Neural cell (in vitro differentiated cells): ENCODE data around the gene POU2F3. TPM values are rescaled to one million over a fixed set of nuclear protein-coding genes. Genes with fewer than 3 reads are reported as not detected.

Experiments used
- H2AFZ ChIP-seq: fragments of 200-600, 300-800 bp; sonication (generic), shearing (Covaris generic); 2 replicates; pipeline ENCODE4 v1.6.0; 2014; ENCODE audit warnings: low read depth, mild to moderate bottlenecking, antibody characterized with exemption, low read length, moderate library complexity
- H3F3A ChIP-seq: fragments of 200-600 bp; shearing (Covaris generic); 2 replicates; pipeline ENCODE4 v1.6.1; 2016; ENCODE audit warnings: mild to moderate bottlenecking, moderate library complexity, mixed read lengths, antibody characterized with exemption, low read length; ENCODE audit not compliant: insufficient read depth, poor library complexity, severe bottlenecking
- H3K27ac ChIP-seq: fragments of 200-600, 300-800 bp; sonication (generic), shearing (Covaris generic); 2 replicates; pipeline ENCODE4 v1.5.1; 2014; ENCODE audit warnings: mild to moderate bottlenecking, low read length, moderate library complexity
- H3K27me3 ChIP-seq: fragments of 300-800, 200-600 bp; sonication (generic), shearing (Covaris generic); 2 replicates; pipeline ENCODE4 v1.6.0; 2014; ENCODE audit warnings: mild to moderate bottlenecking, low read depth, low read length, moderate library complexity; ENCODE audit not compliant: insufficient read depth
- H3K36me3 ChIP-seq: fragments of 300-800, 200-600 bp; sonication (generic), shearing (Covaris generic); 2 replicates; pipeline ENCODE4 v1.5.1; 2014; ENCODE audit warnings: mild to moderate bottlenecking, antibody characterized with exemption, low read length, moderate library complexity; ENCODE audit not compliant: insufficient read depth
- H3K4me2 ChIP-seq: fragments of 300-800, 200-600 bp; sonication (generic), shearing (Covaris generic); 2 replicates; pipeline ENCODE4 v1.6.0; 2014; ENCODE audit warnings: mild to moderate bottlenecking, low read length
- H3K4me3 ChIP-seq: fragments of 300-800, 200-600 bp; sonication (generic), shearing (Covaris generic); 2 replicates; pipeline ENCODE4 v1.5.1; 2014; ENCODE audit warnings: mild to moderate bottlenecking, low read length, moderate library complexity
- H3K79me2 ChIP-seq: fragments of 200-600 bp; shearing (Covaris generic); replicated peaks from 2 replicates; pipeline ENCODE4 v1.6.0; 2014; ENCODE audit warnings: mild to moderate bottlenecking, low read length, moderate library complexity; ENCODE audit not compliant: insufficient read depth
- H3K9ac ChIP-seq: fragments of 300-800, 200-600 bp; sonication (generic), shearing (Covaris generic); 2 replicates; pipeline ENCODE4 v1.6.1; 2016; ENCODE audit warnings: mild to moderate bottlenecking, low read length, mixed read lengths
- H3K9me2 ChIP-seq: fragments of 200-600 bp; shearing (Covaris generic); 2 replicates; pipeline ENCODE4 v1.6.1; 2016; ENCODE audit warnings: mild to moderate bottlenecking, low read length, mixed read lengths; ENCODE audit not compliant: insufficient read depth
- H3K9me3 ChIP-seq: fragments of 200-600, 300-800 bp; sonication (generic), shearing (Covaris generic); 2 replicates; pipeline ENCODE4 v1.6.1; 2016; ENCODE audit warnings: mild to moderate bottlenecking, mixed run types, low read length, moderate library complexity, mixed read lengths
- H4K20me1 ChIP-seq: fragments of 200-600 bp; shearing (Covaris generic); 2 replicates; pipeline ENCODE4 v1.6.1; 2016; ENCODE audit warnings: mild to moderate bottlenecking, mixed run types; ENCODE audit not compliant: insufficient read depth
- EP300 ChIP-seq: fragments of 450-650 bp; conservative IDR thresholded peaks from 2 replicates; pipeline ENCODE4 v1.6.1; 2014; ENCODE audit warnings: antibody characterized with exemption, mild to moderate bottlenecking, moderate library complexity; ENCODE audit not compliant: poor library complexity, severe bottlenecking
- EZH2 ChIP-seq: fragments of 200-600, 300-800 bp; shearing (Covaris generic), sonication (generic); IDR thresholded peaks from 2 replicates; pipeline ENCODE4 v1.6.1; 2014; ENCODE audit warnings: antibody characterized with exemption, low read length, borderline replicate concordance, mild to moderate bottlenecking; ENCODE audit not compliant: insufficient read depth, poor library complexity, severe bottlenecking
- MXI1 ChIP-seq: fragments of 450-650 bp; conservative IDR thresholded peaks from 2 replicates; pipeline ENCODE4 v1.6.1; 2014; ENCODE audit warnings: antibody characterized with exemption, mild to moderate bottlenecking; ENCODE audit not compliant: poor library complexity, severe bottlenecking
- POLR2AphosphoS5 ChIP-seq: IDR thresholded peaks from 2 replicates; pipeline ENCODE4 v1.6.1; 2012
- RAD21 ChIP-seq: fragments of 450-650 bp; conservative IDR thresholded peaks from 2 replicates; pipeline ENCODE4 v1.6.1; 2014; ENCODE audit warnings: antibody characterized with exemption, mild to moderate bottlenecking, moderate library complexity
- SMC3 ChIP-seq: fragments of 450-650 bp; conservative IDR thresholded peaks from 2 replicates; pipeline ENCODE4 v1.6.1; 2014; ENCODE audit warnings: antibody characterized with exemption, mild to moderate bottlenecking, moderate library complexity; ENCODE audit not compliant: poor library complexity
- TAF1 ChIP-seq: IDR thresholded peaks from 2 replicates; pipeline ENCODE4 v1.6.1; 2012; ENCODE audit warnings: low read depth
- polyA plus RNA-seq: library from polyadenylated mRNA; depleted of rRNA; stranded (reverse); fragments of >200 nt; gene quantifications from 2 replicates; pipeline ENCODE4 v1.2.3, GENCODE V29; 2014
- TF ChIP-seq, protein P1 (sequence below): IDR thresholded peaks from 2 replicates; pipeline ENCODE4 v1.6.1; 2012; ENCODE audit warnings: borderline replicate concordance
- TF ChIP-seq, protein P2 (sequence below): fragments of 450-650 bp; IDR thresholded peaks from 2 replicates; pipeline ENCODE4 v1.5.1; 2014; ENCODE audit warnings: antibody characterized with exemption, mild to moderate bottlenecking, moderate library complexity; ENCODE audit not compliant: poor library complexity, severe bottlenecking

Gene POU2F3
- polyA plus RNA-seq, 1 donor from 2014 or later = not detected

GRCh38 chr11:120220747-120221037 is 19.2 kb upstream of the POU2F3 start:
- H3K4me3 ChIP-seq = no peak overlapping the region
- no peak overlapping the region for H3K9ac ChIP-seq
- TF ChIP-seq MXI1 = no peak
- TF ChIP-seq, protein P1, sequence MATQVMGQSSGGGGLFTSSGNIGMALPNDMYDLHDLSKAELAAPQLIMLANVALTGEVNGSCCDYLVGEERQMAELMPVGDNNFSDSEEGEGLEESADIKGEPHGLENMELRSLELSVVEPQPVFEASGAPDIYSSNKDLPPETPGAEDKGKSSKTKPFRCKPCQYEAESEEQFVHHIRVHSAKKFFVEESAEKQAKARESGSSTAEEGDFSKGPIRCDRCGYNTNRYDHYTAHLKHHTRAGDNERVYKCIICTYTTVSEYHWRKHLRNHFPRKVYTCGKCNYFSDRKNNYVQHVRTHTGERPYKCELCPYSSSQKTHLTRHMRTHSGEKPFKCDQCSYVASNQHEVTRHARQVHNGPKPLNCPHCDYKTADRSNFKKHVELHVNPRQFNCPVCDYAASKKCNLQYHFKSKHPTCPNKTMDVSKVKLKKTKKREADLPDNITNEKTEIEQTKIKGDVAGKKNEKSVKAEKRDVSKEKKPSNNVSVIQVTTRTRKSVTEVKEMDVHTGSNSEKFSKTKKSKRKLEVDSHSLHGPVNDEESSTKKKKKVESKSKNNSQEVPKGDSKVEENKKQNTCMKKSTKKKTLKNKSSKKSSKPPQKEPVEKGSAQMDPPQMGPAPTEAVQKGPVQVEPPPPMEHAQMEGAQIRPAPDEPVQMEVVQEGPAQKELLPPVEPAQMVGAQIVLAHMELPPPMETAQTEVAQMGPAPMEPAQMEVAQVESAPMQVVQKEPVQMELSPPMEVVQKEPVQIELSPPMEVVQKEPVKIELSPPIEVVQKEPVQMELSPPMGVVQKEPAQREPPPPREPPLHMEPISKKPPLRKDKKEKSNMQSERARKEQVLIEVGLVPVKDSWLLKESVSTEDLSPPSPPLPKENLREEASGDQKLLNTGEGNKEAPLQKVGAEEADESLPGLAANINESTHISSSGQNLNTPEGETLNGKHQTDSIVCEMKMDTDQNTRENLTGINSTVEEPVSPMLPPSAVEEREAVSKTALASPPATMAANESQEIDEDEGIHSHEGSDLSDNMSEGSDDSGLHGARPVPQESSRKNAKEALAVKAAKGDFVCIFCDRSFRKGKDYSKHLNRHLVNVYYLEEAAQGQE = no peak
- TF ChIP-seq SMC3 = no peak
- TF ChIP-seq, protein P2, sequence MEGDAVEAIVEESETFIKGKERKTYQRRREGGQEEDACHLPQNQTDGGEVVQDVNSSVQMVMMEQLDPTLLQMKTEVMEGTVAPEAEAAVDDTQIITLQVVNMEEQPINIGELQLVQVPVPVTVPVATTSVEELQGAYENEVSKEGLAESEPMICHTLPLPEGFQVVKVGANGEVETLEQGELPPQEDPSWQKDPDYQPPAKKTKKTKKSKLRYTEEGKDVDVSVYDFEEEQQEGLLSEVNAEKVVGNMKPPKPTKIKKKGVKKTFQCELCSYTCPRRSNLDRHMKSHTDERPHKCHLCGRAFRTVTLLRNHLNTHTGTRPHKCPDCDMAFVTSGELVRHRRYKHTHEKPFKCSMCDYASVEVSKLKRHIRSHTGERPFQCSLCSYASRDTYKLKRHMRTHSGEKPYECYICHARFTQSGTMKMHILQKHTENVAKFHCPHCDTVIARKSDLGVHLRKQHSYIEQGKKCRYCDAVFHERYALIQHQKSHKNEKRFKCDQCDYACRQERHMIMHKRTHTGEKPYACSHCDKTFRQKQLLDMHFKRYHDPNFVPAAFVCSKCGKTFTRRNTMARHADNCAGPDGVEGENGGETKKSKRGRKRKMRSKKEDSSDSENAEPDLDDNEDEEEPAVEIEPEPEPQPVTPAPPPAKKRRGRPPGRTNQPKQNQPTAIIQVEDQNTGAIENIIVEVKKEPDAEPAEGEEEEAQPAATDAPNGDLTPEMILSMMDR = no peak
- TF ChIP-seq TAF1 = no peak
- TF ChIP-seq POLR2AphosphoS5 = no peak
- TF ChIP-seq RAD21 = no peak
- no peak for TF ChIP-seq EZH2
- no peak for TF ChIP-seq EP300
- H3K27ac ChIP-seq = no peak overlapping the region
- H2AFZ ChIP-seq = no peak overlapping the region
- H3K36me3 ChIP-seq = no peaks in the 10 kb centered on the region
- no peaks in the 10 kb centered on the region for H3K27me3 ChIP-seq
- H3F3A ChIP-seq = no peaks in the 10 kb centered on the region
- no peaks in the 10 kb centered on the region for H4K20me1 ChIP-seq
- no peaks in the 10 kb centered on the region for H3K9me3 ChIP-seq
- no peaks in the 10 kb centered on the region for H3K9me2 ChIP-seq
- H3K4me2 ChIP-seq = no peak overlapping the region
- no peaks in the 10 kb centered on the region for H3K79me2 ChIP-seq

- Histone ChIP-seq H4K20me1 (no peaks in the 10 kb centered on the region), H3K9ac (no peak overlapping the region), H3K4me2 (no peak overlapping the region)
Observed at GRCh38 chr11:120221115-120221752, 18.7 kb upstream of the POU2F3 start.

GRCh38 chr11:120222916-120223315 is 17.0 kb upstream of the POU2F3 start:
- no peak overlapping the region for H3K27ac ChIP-seq
- H3K27me3 ChIP-seq = no peaks in the 10 kb centered on the region
- H3K9ac ChIP-seq = no peak overlapping the region
- no peaks in the 10 kb centered on the region for H4K20me1 ChIP-seq
- H3K4me3 ChIP-seq = no peak overlapping the region
- no peak overlapping the region for H3K4me2 ChIP-seq
- H3K9me3 ChIP-seq = no peaks in the 10 kb centered on the region
- no peaks in the 10 kb centered on the region for H3K36me3 ChIP-seq
- H3K79me2 ChIP-seq = no peaks in the 10 kb centered on the region
- TF ChIP-seq RAD21 (no peak), MXI1 (no peak), POLR2AphosphoS5 (no peak), TAF1 (no peak), EP300 (no peak), EZH2 (no peak), SMC3 (no peak)
- TF ChIP-seq, protein P2 = no peak
- TF ChIP-seq, protein P1 = no peak
- H2AFZ ChIP-seq = no peak overlapping the region
- H3F3A ChIP-seq = no peaks in the 10 kb centered on the region
- H3K9me2 ChIP-seq = no peaks in the 10 kb centered on the region

More at GRCh38 chr11:120221115-120221752, 18.7 kb upstream of the POU2F3 start:
- no peak overlapping the region for H2AFZ ChIP-seq
- TF ChIP-seq MXI1 = no peak
- no peaks in the 10 kb centered on the region for H3K9me2 ChIP-seq
- no peak overlapping the region for H3K4me3 ChIP-seq
- H3K9me3 ChIP-seq = no peaks in the 10 kb centered on the region
- no peaks in the 10 kb centered on the region for H3K36me3 ChIP-seq
- H3K79me2 ChIP-seq = no peaks in the 10 kb centered on the region
- no peaks in the 10 kb centered on the region for H3F3A ChIP-seq
- H3K27ac ChIP-seq = no peak overlapping the region
- H3K27me3 ChIP-seq = no peaks in the 10 kb centered on the region
